Ishikawa (cell line): ENCODE data around the gene SLC7A1.

Experiments used
- CEBPB ChIP-seq: IDR thresholded peaks from 2 replicates; pipeline ENCODE4 v1.6.1; 2012
- CREB1 ChIP-seq: IDR thresholded peaks from 2 replicates; pipeline ENCODE4 v1.6.1; 2012; ENCODE audit warnings: low read depth
- EGR1 ChIP-seq: IDR thresholded peaks from 2 replicates; pipeline ENCODE4 v1.6.1; 2012
- EP300 ChIP-seq: IDR thresholded peaks from 2 replicates; pipeline ENCODE4 v1.6.1; 2012; ENCODE audit warnings: borderline replicate concordance
- FOXM1 ChIP-seq: IDR thresholded peaks from 2 replicates; pipeline ENCODE4 v1.6.1; 2012; ENCODE audit warnings: low read depth, borderline replicate concordance
- NFIC ChIP-seq: IDR thresholded peaks from 2 replicates; pipeline ENCODE4 v1.6.1; 2012
- RAD21 ChIP-seq: IDR thresholded peaks from 2 replicates; pipeline ENCODE4 v1.6.1; 2012; ENCODE audit warnings: low read depth
- REST ChIP-seq: IDR thresholded peaks from 2 replicates; pipeline ENCODE4 v1.6.1; 2012; ENCODE audit warnings: low read depth, mild to moderate bottlenecking
- TAF1 ChIP-seq: IDR thresholded peaks from 2 replicates; pipeline ENCODE4 v1.6.1; 2012; ENCODE audit warnings: low read depth, mild to moderate bottlenecking
- TCF12 ChIP-seq: IDR thresholded peaks from 2 replicates; pipeline ENCODE4 v1.6.1; 2012; ENCODE audit warnings: low read depth
- TEAD4 ChIP-seq: IDR thresholded peaks from 2 replicates; pipeline ENCODE4 v1.6.1; 2012
- USF1 ChIP-seq: IDR thresholded peaks from 2 replicates; pipeline ENCODE4 v1.6.1; 2012
- YY1 ChIP-seq: IDR thresholded peaks from 2 replicates; pipeline ENCODE4 v1.6.1; 2012; ENCODE audit warnings: low read depth
- ZBTB7A ChIP-seq: IDR thresholded peaks from 2 replicates; pipeline ENCODE4 v1.6.1; 2012; ENCODE audit warnings: low read depth

GRCh38 chr13:29529754-29530153 is 65.7 kb downstream of the SLC7A1 start:
- TF ChIP-seq REST, result no peak
- TF ChIP-seq CREB1, result no peak
- no peak for TF ChIP-seq EP300
- TF ChIP-seq YY1, result no peak
- no peak for TF ChIP-seq TEAD4
- no peak for TF ChIP-seq CEBPB
- no peak for TF ChIP-seq ZBTB7A
- no peak for TF ChIP-seq USF1
- TF ChIP-seq EGR1, result no peak
- no peak for TF ChIP-seq TAF1
- TF ChIP-seq RAD21, result no peak
- TF ChIP-seq FOXM1, result no peak
- no peak for TF ChIP-seq TCF12
- TF ChIP-seq NFIC, result no peak
